Medulla oblongata (tissue), 1 donor: Measurements from ENCODE around the gene STMN3.

Experiments used
- DNase-seq: peaks from one replicate; pipeline ENCODE4 v3.0.0-alpha.2; 2015; ENCODE audit errors: extremely low spot score

The STMN3 gene

DNA sequence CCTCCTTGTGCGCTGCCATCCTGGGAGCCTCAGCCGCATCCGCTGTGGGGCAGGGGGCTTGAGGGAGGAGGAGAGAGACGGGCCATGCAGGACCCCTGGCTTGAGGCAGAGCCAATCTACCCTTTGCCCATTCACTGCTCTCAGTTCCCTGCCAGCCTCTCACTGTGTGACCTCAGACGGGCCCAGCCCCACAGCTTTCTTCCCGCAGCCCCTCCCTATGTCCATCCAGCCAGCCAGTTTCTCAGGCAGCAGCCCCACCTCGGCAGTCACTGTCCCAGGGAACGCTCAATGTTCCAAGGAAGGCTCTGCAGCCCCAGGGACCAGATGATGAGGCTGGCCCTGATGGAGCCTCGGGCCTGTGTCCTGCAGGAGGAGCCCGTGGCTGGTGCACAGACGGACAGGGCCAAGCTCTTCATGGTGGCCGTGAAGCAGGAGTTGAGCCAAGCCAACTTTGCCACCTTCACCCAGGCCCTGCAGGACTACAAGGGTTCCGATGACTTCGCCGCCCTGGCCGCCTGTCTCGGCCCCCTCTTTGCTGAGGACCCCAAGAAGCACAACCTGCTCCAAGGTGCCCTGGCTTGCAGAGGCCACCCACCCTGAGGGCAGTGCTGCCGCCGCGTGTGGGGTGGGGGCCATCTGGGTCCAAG is 39.3 kb upstream of the STMN3 start:
- DNase-seq: no peak

- DNase-seq: no peak
Observed at GRCh38 chr20:63691711-63692435, 38.6 kb upstream of the STMN3 start.

- DNase-seq: no peak
Observed at GRCh38 chr20:63690898-63691710, 37.9 kb upstream of the STMN3 start.

DNA sequence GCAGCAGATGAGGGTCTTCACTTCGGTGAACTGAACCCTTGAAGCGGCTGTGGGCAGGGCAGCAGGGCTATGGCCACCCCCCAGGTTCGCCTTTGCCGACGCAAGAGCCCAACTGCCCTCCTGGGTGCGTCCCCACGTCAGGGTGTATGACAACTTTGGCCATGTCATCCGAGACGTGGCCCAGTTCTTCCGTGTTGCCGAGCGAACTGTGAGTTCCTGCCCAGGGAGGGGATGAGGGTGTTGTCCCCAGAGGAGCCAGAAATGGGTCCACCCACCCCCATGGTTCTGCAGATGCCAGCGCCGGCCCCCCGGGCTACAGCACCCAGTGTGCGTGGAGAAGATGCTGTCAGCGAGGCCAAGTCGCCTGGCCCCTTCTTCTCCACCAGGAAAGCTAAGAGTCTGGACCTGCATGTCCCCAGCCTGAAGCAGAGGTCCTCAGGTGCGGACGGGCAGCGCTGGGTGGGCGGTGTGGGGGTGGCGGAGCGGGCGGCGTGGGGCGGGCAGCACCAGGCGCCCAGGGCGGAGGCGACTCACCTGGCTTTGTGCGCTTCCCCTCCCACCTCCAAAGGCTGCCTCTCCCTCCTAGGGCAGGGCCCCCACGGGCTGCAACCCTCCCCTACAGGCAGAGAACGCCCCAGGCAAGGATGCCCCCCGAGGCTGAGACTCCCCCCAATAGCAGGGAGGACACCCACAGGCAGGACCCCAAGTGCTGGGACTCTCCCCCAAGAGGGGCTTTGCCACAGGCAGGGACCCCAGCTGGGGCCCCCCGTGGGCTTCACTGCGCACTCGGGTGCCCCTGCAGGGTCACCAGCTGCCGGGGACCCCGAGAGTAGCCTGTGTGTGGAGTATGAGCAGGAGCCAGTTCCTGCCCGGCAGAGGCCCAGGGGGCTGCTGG is 37.0 kb upstream of the STMN3 start:
- DNase-seq: no peak

DNA sequence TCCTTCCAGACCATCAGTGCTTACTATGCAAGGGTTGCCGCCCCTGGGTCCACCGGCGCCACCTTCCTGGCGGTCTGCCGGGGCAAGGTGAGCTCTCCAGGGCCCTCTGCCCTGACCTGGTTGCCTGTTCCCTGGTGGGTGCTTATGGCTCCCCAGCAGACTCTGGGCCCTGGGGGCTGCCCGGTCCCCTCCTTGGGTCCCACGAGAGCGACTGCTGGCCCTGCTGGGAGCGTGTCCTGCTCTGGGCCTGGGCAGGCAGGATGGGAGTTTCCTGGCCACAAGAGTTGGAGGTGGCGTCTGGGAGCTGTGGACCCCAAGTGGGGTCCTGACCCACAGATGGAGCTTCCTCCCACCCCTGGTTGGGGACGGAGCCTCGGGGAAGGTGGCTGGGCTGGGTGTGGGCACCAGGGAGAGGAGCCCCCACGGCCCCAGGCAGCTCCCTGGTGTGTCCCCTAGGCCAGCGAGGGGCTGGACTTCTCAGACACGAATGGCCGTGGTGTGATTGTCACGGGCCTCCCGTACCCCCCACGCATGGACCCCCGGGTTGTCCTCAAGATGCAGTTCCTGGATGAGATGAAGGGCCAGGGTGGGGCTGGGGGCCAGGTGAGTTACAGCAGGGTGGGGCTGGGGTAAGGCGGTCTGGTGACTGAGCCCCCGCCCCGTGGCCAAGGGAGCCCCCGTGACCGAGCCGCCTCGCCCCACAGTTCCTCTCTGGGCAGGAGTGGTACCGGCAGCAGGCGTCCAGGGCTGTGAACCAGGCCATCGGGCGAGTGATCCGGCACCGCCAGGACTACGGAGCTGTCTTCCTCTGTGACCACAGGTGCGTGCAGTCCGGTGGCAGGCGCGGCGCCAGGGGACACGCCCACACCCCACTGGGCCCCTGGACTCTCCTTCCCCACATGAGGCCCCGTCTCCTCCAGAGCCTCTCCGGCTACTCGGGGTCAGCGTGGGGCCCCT is 36.1 kb upstream of the STMN3 start:
- no peak for DNase-seq

GRCh38 chr20:63688228-63689045 is 35.2 kb upstream of the STMN3 start:
- no peak for DNase-seq

DNA sequence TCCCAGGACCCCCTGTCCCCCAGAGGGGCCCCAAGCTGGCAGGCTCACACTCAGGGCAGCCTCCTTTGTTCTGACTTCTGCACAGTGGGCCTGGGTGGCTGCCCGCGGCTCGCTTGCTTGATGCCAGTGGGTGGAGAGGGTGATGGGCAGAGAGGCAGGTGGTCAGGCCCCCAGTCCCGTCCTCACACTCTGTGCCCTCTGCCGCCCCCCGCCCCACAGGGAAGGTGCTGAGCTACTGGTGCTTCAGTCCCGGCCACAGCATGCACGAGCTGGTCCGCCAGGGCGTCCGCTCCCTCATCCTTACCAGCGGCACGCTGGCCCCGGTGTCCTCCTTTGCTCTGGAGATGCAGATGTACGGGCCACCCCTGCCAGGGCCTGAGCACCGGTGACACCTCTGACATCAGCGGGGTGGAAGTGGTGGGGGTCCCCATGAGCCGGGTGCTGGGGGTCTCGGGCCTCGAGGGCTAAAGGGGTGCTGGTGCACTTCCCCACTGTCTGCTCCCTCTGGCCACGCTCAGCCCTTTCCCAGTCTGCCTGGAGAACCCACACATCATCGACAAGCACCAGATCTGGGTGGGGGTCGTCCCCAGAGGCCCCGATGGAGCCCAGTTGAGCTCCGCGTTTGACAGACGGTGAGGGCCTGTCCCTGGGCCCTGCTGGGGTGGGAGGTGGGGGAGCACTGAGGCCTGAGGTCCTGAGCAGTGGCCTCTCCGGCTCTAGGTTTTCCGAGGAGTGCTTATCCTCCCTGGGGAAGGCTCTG is 34.4 kb upstream of the STMN3 start:
- no peak for DNase-seq

- peak; percentile 29 for DNase-seq
Observed at GRCh38 chr20:63686492-63687321, 33.5 kb upstream of the STMN3 start.

DNA sequence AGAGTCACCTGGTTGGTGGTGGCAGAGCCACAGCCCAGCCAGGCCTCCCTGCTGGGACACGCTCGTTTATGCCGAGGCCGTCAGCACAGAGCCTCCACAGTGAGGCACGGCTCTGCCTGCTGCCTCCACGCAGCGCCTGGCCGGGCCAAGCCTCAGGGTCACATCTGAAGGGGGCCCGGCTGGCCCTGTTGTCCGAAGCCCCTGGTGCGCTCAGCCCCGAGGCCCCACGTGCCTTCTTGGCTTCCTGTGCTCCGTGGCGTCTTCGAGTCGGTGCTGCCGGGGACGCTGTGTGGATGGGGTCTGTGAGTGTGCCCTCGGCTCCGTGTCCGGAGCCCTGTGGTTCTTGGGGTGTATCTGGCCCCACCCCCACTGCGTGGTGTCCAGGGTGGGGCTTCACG is 32.9 kb upstream of the STMN3 start:
- DNase-seq: no peak

- no peak for DNase-seq
Observed at GRCh38 chr20:63685269-63686026, 32.2 kb upstream of the STMN3 start.

GRCh38 chr20:63682384-63683139 is 29.3 kb upstream of the STMN3 start:
- no peak for DNase-seq

- DNase-seq: no peak
Observed at GRCh38 chr20:63681609-63682142, 28.5 kb upstream of the STMN3 start.

GRCh38 chr20:63680857-63681608 is 27.8 kb upstream of the STMN3 start:
- DNase-seq: no peak

DNA sequence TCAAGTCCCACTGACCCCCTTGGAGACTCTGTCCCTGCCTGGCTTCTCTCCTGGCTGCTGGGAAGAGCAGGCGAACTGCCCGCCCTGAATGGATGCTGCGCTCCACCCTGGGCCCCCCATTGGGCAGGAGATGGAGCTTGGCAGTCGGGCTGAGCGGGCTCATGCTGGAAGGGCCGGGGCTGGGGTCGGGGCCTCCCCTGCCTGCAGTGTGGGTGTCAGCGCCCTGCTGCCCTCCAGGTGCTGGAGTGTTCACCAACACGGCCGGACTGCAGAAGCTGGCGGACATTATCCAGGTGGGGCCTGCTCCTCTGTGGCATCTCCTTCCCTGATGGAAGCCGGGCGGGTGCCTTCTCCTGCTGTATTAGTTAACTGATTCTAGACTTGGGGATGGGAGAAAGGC is 27.2 kb upstream of the STMN3 start:
- no peak for DNase-seq

DNA sequence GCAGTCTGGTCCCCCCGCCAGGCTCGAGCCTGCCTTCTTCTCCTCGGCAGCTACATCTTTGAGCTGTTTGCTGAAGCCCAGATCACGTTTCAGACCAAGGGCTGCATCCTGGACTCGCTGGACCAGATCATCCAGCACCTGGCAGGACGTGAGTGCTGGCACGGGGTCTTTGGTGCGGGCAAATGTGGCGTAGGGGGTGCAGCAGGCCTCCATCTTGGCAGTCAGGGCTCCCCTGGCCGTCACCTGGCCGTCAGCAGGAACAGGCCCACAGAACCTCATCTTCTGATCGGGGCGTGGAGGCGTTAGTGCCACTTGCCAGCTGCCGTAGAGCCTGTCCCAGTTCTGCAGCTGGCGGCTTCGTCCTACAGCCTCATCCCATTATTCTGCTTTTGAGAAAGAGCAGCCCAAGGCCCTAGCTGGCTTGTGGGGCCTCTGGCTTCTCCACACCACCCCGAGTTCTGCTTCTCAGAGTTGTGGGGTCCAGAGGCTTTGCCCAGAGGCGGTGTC is 26.6 kb upstream of the STMN3 start:
- DNase-seq: no peak
